HepG2 (cell line): Measurements from ENCODE around the gene WDFY1. TPM values are rescaled to one million over a fixed set of nuclear protein-coding genes. Genes with fewer than 3 reads are reported as not detected.
A peak's percentile ranks its signal among the peaks of the same experiment; 100 is the strongest.

Experiments used
- ARNTL ChIP-seq: sonication (generic); formaldehyde crosslinking; IDR thresholded peaks from 2 replicates; pipeline ENCODE4 v1.4.0; 2020; ENCODE audit warnings: mild to moderate bottlenecking, missing genetic modification reagents
- CC2D1A ChIP-seq: sonication (generic); formaldehyde crosslinking; IDR thresholded peaks from 2 replicates; pipeline ENCODE4 v1.8.1; 2023; ENCODE audit warnings: mild to moderate bottlenecking, missing genetic modification reagents
- ELF1 ChIP-seq: sonication (generic); formaldehyde crosslinking; IDR thresholded peaks from 2 replicates; pipeline ENCODE4 v1.4.0; 2020; ENCODE audit warnings: missing genetic modification reagents
- GABPA ChIP-seq, 2 experiments: IDR thresholded peaks; 2 replicates each; pipeline ENCODE4 v1.6.1; 2011 to 2016; ENCODE audit warnings: low read depth in 2 of 2, low read length in 1 of 2, missing biosample characterization in 1 of 2, missing genetic modification characterization in 1 of 2
- GMEB1 ChIP-seq: sonication (generic); formaldehyde crosslinking; IDR thresholded peaks from 2 replicates; pipeline ENCODE4 v1.5.1; 2020; ENCODE audit warnings: missing genetic modification reagents, mild to moderate bottlenecking, borderline replicate concordance
- KDM5A ChIP-seq: fragments of 200-600 bp; sonication (generic); IDR thresholded peaks from 2 replicates; pipeline ENCODE4 v1.7.0; 2018; ENCODE audit warnings: antibody characterized with exemption, mild to moderate bottlenecking, low read length, borderline replicate concordance
- NCOA5 ChIP-seq: sonication (generic); formaldehyde crosslinking; IDR thresholded peaks from 2 replicates; pipeline ENCODE4 v1.4.0; 2020; ENCODE audit warnings: missing genetic modification reagents
- PLRG1 ChIP-seq: fragments of 450-650 bp; conservative IDR thresholded peaks from 2 replicates; pipeline ENCODE4 v1.6.1; 2016
- RAD51 ChIP-seq: fragments of 450-650 bp; IDR thresholded peaks from 2 replicates; pipeline ENCODE4 v1.6.1; 2016; ENCODE audit warnings: borderline replicate concordance
- RXRB ChIP-seq: IDR thresholded peaks from 2 replicates; pipeline ENCODE4 v1.6.1; 2016; ENCODE audit warnings: borderline replicate concordance, missing genetic modification reagents, missing compliant biosample characterization
- YEATS4 ChIP-seq: sonication (generic); formaldehyde crosslinking; IDR thresholded peaks from 2 replicates; pipeline ENCODE4 v1.4.0; 2020; ENCODE audit warnings: missing genetic modification reagents, borderline replicate concordance
- ZBTB42 ChIP-seq: sonication (generic); formaldehyde crosslinking; IDR thresholded peaks from 2 replicates; pipeline ENCODE4 v1.5.0; 2020; ENCODE audit warnings: mild to moderate bottlenecking, missing genetic modification reagents
- ZFP36L2 ChIP-seq: sonication (generic); formaldehyde crosslinking; IDR thresholded peaks from 2 replicates; pipeline ENCODE4 v1.4.0; 2020; ENCODE audit warnings: missing genetic modification reagents
- ZNF280B ChIP-seq: sonication (generic); formaldehyde crosslinking; IDR thresholded peaks from 2 replicates; pipeline ENCODE4 v1.5.0; 2020; ENCODE audit warnings: missing genetic modification reagents, mild to moderate bottlenecking, borderline replicate concordance
- ZNF431 ChIP-seq: sonication (generic); formaldehyde crosslinking; IDR thresholded peaks from 2 replicates; pipeline ENCODE4 v1.9.0; 2022; ENCODE audit warnings: missing genetic modification reagents, low read depth, mild to moderate bottlenecking, borderline replicate concordance
- ZNF75D ChIP-seq: sonication (generic); formaldehyde crosslinking; IDR thresholded peaks from 2 replicates; pipeline ENCODE4 v1.8.1; 2023; ENCODE audit warnings: missing genetic modification reagents, mild to moderate bottlenecking, borderline replicate concordance
- ZNF841 ChIP-seq: sonication (generic); formaldehyde crosslinking; IDR thresholded peaks from 2 replicates; pipeline ENCODE4 v1.8.1; 2023; ENCODE audit warnings: missing genetic modification reagents, borderline replicate concordance
- polyA plus RNA-seq, 8 experiments: library from polyadenylated mRNA; depleted of rRNA in 3 of 8; stranded (reverse) in 7 of 8; unstranded in 1 of 8; fragments of >200 nt; fragmentation: Illumina TruSeq in 4 of 8; extraction: Trizol in 4 of 8; gene quantifications; 2 replicates each; pipeline versions ENCODE4 v1.2.1 to v1.2.3, GENCODE V29; 2011 to 2016; ENCODE audit warnings: low read depth in 4 of 8, missing spikeins in 1 of 8, mixed read lengths in 1 of 8; ENCODE audit not compliant: insufficient read depth in 1 of 8
- total RNA-seq, 5 experiments: library from RNA; depleted of rRNA; stranded (reverse); fragments of >200 nt; fragmentation: Illumina TruSeq; extraction: Trizol; gene quantifications; 2 replicates each; pipeline ENCODE4 v1.2.3, GENCODE V29; 2016; ENCODE audit warnings: low read depth in 1 of 5
- TF ChIP-seq, protein P1 (sequence below): sonication (generic); formaldehyde crosslinking; conservative IDR thresholded peaks from 2 replicates; pipeline ENCODE4 v1.5.0; 2020; ENCODE audit warnings: missing genetic modification reagents
- TF ChIP-seq, protein P2 (sequence below): sonication (generic); formaldehyde crosslinking; IDR thresholded peaks from 2 replicates; pipeline ENCODE4 v1.4.0; 2020; ENCODE audit warnings: missing genetic modification reagents, mild to moderate bottlenecking, borderline replicate concordance

Gene WDFY1
- total and polyA plus RNA-seq, 2 of the 13 experiments (the other 11 are each of a cell fraction or from before 2014, with no cell fraction given): 77.0 to 78.4 TPM

DNA sequence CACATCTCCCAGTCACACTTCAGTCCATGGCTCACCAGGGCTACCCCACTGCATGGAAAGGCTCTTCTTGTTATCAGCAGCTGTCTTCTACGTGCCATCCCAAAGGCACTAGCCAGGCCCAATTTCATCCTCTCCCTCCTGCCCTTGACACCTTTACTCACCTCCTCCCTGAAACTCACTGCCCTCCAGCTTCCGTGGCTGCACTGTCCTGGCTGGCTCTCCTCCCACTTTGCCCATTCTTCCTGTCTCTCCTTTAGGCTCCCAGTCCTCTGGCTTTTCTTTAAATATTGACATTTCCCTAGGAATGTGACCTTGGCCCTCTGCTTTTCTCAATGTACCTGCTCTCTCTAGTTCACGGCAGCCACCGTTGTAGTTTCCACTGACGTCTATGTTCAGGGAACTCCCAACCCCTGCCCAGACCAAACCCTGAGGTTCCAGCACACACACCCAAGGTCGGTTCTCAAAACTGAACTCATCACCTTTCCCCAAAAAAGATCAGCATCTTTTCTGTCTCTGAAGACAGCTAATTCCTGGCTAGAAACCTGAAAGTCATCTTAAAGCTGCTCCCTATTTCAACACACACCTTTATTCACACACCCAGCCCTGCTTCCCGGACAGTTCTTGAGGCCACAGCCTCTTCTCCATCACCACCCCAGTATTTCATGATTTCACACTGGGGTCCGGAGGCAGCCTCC, 36.7 kb downstream of the WDFY1 start (continued):
- peak; percentile 77 for TF ChIP-seq ARNTL
- TF ChIP-seq ZNF280B (CRISPR knock-in tag): peak; percentile 40; the same call in 1 of the 2 replicates
- no peak for TF ChIP-seq ZNF431 (CRISPR knock-in tag)
- TF ChIP-seq CC2D1A (CRISPR knock-in tag): peak; percentile 88; the same call in 1 of the 2 replicates
- no peak for TF ChIP-seq GABPA (IDR thresholded peaks at IDR 0.05; ENCODE audit: low read depth, low read length)
- TF ChIP-seq GABPA (CRISPR knock-in tag; IDR thresholded peaks at IDR 0.05; ENCODE audit: low read depth): peak; percentile 49; the same call in 1 of the 2 replicates
- peak; percentile 64 for TF ChIP-seq GMEB1
- peak; percentile 71; the same call in 1 of the 2 replicates for TF ChIP-seq ELF1 (CRISPR knock-in tag)
- TF ChIP-seq ZFP36L2: no peak
- TF ChIP-seq ZNF75D (CRISPR knock-in tag): no peak
- TF ChIP-seq RAD51: no peak
- no peak for TF ChIP-seq PLRG1
- no peak for TF ChIP-seq ZBTB42
- TF ChIP-seq RXRB (CRISPR knock-in tag): peak; percentile 96
- no peak; the same call in 1 of the 2 replicates for TF ChIP-seq KDM5A
- TF ChIP-seq ZNF841 (CRISPR knock-in tag): no peak
- TF ChIP-seq YEATS4: no peak; the same call in 1 of the 2 replicates
- TF ChIP-seq, protein P1, sequence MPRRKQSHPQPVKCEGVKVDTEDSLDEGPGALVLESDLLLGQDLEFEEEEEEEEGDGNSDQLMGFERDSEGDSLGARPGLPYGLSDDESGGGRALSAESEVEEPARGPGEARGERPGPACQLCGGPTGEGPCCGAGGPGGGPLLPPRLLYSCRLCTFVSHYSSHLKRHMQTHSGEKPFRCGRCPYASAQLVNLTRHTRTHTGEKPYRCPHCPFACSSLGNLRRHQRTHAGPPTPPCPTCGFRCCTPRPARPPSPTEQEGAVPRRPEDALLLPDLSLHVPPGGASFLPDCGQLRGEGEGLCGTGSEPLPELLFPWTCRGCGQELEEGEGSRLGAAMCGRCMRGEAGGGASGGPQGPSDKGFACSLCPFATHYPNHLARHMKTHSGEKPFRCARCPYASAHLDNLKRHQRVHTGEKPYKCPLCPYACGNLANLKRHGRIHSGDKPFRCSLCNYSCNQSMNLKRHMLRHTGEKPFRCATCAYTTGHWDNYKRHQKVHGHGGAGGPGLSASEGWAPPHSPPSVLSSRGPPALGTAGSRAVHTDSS (CRISPR knock-in tag): no peak
- TF ChIP-seq, protein P2, sequence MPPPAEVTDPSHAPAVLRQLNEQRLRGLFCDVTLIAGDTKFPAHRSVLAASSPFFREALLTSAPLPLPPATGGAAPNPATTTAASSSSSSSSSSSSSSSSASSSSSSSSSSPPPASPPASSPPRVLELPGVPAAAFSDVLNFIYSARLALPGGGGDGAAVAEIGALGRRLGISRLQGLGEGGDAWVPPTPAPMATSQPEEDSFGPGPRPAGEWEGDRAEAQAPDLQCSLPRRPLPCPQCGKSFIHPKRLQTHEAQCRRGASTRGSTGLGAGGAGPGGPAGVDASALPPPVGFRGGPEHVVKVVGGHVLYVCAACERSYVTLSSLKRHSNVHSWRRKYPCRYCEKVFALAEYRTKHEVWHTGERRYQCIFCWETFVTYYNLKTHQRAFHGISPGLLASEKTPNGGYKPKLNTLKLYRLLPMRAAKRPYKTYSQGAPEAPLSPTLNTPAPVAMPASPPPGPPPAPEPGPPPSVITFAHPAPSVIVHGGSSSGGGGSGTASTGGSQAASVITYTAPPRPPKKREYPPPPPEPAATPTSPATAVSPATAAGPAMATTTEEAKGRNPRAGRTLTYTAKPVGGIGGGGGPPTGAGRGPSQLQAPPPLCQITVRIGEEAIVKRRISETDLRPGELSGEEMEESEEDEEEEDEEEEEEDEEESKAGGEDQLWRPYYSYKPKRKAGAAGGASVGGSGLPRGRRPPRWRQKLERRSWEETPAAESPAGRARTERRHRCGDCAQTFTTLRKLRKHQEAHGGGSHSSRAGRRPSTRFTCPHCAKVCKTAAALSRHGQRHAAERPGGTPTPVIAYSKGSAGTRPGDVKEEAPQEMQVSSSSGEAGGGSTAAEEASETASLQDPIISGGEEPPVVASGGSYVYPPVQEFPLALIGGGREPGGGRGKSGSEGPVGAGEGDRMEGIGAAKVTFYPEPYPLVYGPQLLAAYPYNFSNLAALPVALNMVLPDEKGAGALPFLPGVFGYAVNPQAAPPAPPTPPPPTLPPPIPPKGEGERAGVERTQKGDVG (CRISPR knock-in tag): no peak
- no peak for TF ChIP-seq NCOA5 (CRISPR knock-in tag)
